K562 (cell line): ENCODE measurements around the gene COL23A1. TPM values are rescaled to one million over a fixed set of nuclear protein-coding genes. Genes with fewer than 3 reads are reported as not detected.

Source experiments
- ATAC-seq: fragments of 200-7000 bp; cut with Tn5 transposase; 3 replicates; pipeline ENCODE4 v1.9.1; 2020; ENCODE audit warnings: moderate library complexity
- BruUV-seq: library from RNA; stranded (reverse); fragments of 400-500 nt; replicated peaks from 2 replicates; lab custom pipeline; 2021; lab: Mats Ljungman, UMichigan
- CTCF ChIA-PET: fragments of 300-600 bp; formaldehyde crosslinking; extraction: SDS; loops from one replicate; lab custom pipeline; 2021; ENCODE audit warnings: low intra/inter-chr PET ratio; lab: Yijun Ruan, JAX
- POLR2A ChIA-PET: fragments of 300-600, 350-650 bp; sonication (Branson Sonifier 250); formaldehyde crosslinking; extraction: SDS; loops from one replicate; lab custom pipeline; 2021; ENCODE audit warnings: antibody characterized with exemption, inconsistent platforms; lab: Yijun Ruan, JAX
- DNase-seq, 4 experiments: peaks; one replicate each; pipeline versions ENCODE4 v3.0.0 to v3.0.0-alpha.2; 2011 to 2018; ENCODE audit warnings: low spot score in 3 of 4, mixed read lengths in 3 of 4; ENCODE audit errors: extremely low read depth in 1 of 4
- FAIRE-seq: peaks from 2 replicates; lab custom pipeline; 2011; peaks lifted over from hg19 to GRCh38; lab: Jason Lieb, UNC
- H2AFZ ChIP-seq: 2 replicates; pipeline ENCODE4 v1.6.0; 2011; ENCODE audit warnings: low read depth, low read length, control low read depth, inconsistent platforms
- H3K27ac ChIP-seq: fragments of 200-600 bp; 3 replicates; pipeline ENCODE4 v1.8.0; 2011; ENCODE audit warnings: low read depth, mild to moderate bottlenecking, control low read depth, inconsistent platforms, low read length, moderate library complexity, mixed read lengths; ENCODE audit errors: extremely low read depth
- H3K27me3 ChIP-seq, 2 experiments: fragments of 300-600 bp in 1 of 2; 2 replicates in 1 of 2; 3 replicates in 1 of 2; pipeline versions ENCODE4 v1.6.0 to v1.8.0; 2011; ENCODE audit warnings: inconsistent platforms in 2 of 2, low read length in 2 of 2, mild to moderate bottlenecking in 1 of 2, mixed read lengths in 1 of 2, moderate library complexity in 1 of 2; ENCODE audit not compliant: control insufficient read depth in 2 of 2, insufficient read depth in 2 of 2
- H3K36me3 ChIP-seq: fragments of 300-600 bp; 3 replicates; pipeline ENCODE4 v1.8.0; 2011; ENCODE audit warnings: mild to moderate bottlenecking, low read length, inconsistent platforms; ENCODE audit not compliant: control insufficient read depth, insufficient read depth
- H3K4me1 ChIP-seq, 2 experiments: fragments of 200-600 bp in 1 of 2; replicated peaks in 1 of 2; 2 replicates in 1 of 2; 3 replicates in 1 of 2; pipeline versions ENCODE4 v1.5.1 to v1.8.0; 2011; ENCODE audit warnings: inconsistent platforms in 2 of 2, low read length in 2 of 2, mild to moderate bottlenecking in 1 of 2, mixed read lengths in 1 of 2, moderate library complexity in 1 of 2; ENCODE audit not compliant: control insufficient read depth in 2 of 2, insufficient read depth in 2 of 2
- H3K4me2 ChIP-seq: 2 replicates; pipeline ENCODE4 v1.6.1; 2011; ENCODE audit warnings: low read length, control low read depth, inconsistent platforms, mixed read lengths; ENCODE audit not compliant: insufficient read depth
- H3K4me3 ChIP-seq: fragments of 200-600 bp; sonication (generic), shearing (Covaris generic); 2 replicates; pipeline ENCODE4 v1.5.1; 2016; ENCODE audit warnings: control low read depth, inconsistent platforms
- H3K79me2 ChIP-seq: fragments of 200-600 bp; 3 replicates; pipeline ENCODE4 v1.8.0; 2011; ENCODE audit warnings: low read length, inconsistent platforms; ENCODE audit not compliant: control insufficient read depth, insufficient read depth
- H3K9ac ChIP-seq, 2 experiments: 2 replicates each; pipeline versions ENCODE4 v1.6.0 to v1.6.1; 2011; ENCODE audit warnings: low read depth in 2 of 2, low read length in 2 of 2, control low read depth in 1 of 2, inconsistent platforms in 1 of 2, mild to moderate bottlenecking in 1 of 2, mixed read lengths in 1 of 2; ENCODE audit not compliant: insufficient read depth in 1 of 2
- H3K9me1 ChIP-seq: one replicate; pipeline ENCODE4 v1.6.0; 2011; ENCODE audit warnings: inconsistent platforms, mild to moderate bottlenecking, low read length, moderate library complexity; ENCODE audit not compliant: control insufficient read depth, insufficient read depth
- H3K9me3 ChIP-seq: replicated peaks from 2 replicates; pipeline ENCODE4 v1.5.1; 2011; ENCODE audit warnings: low read depth, low read length, inconsistent platforms; ENCODE audit not compliant: control insufficient read depth, insufficient read depth
- H4K20me1 ChIP-seq: replicated peaks from 2 replicates; pipeline ENCODE4 v1.6.1; 2011; ENCODE audit warnings: low read length, inconsistent platforms, mixed read lengths; ENCODE audit not compliant: control insufficient read depth, insufficient read depth
- CBFA2T2 ChIP-seq: fragments of 450-650 bp; conservative IDR thresholded peaks from 2 replicates; pipeline ENCODE4 v1.6.1; 2017; ENCODE audit warnings: mild to moderate bottlenecking
- E2F3 ChIP-seq: fragments of 250-450 bp; sonication (Bioruptor Pico); IDR thresholded peaks from 2 replicates; pipeline ENCODE4 v1.4.0; 2020; ENCODE audit warnings: mild to moderate bottlenecking
- GTF2A2 ChIP-seq: IDR thresholded peaks from 2 replicates; pipeline ENCODE4 v1.6.1; 2016; ENCODE audit warnings: mild to moderate bottlenecking, missing genetic modification characterization, missing compliant biosample characterization
- MAFG ChIP-seq: fragments of 450-650 bp; conservative IDR thresholded peaks from 2 replicates; pipeline ENCODE4 v1.6.1; 2016; ENCODE audit warnings: missing genetic modification characterization, missing compliant biosample characterization
- MIER1 ChIP-seq: fragments of 450-650 bp; IDR thresholded peaks from 2 replicates; pipeline ENCODE4 v1.6.1; 2016; ENCODE audit warnings: antibody characterized with exemption, mild to moderate bottlenecking, low read depth
- RBM39 ChIP-seq: fragments of 200-400 bp; formaldehyde crosslinking; optimal IDR thresholded peaks from 2 replicates; pipeline ENCODE3; 2018; ENCODE audit warnings: low read depth, low read length
- RNF219 ChIP-seq: fragments of 250-450 bp; sonication (Bioruptor Pico); IDR thresholded peaks from 2 replicates; pipeline ENCODE4 v1.5.0; 2022; ENCODE audit warnings: mild to moderate bottlenecking
- TFE3 ChIP-seq: fragments of 450-650 bp; formaldehyde crosslinking; IDR thresholded peaks from 2 replicates; pipeline ENCODE4 v1.4.0; 2020; ENCODE audit warnings: mild to moderate bottlenecking, mixed read lengths
- ZBTB33 ChIP-seq: sonication (generic); formaldehyde crosslinking; IDR thresholded peaks from 2 replicates; pipeline ENCODE4 v1.8.1; 2023; ENCODE audit warnings: mild to moderate bottlenecking, missing genetic modification reagents
- ZC3H11A ChIP-seq: IDR thresholded peaks from 2 replicates; pipeline ENCODE4 v1.6.1; 2012; ENCODE audit warnings: low read depth, low read length, improper control_type of control experiment
- ZNF3 ChIP-seq: fragments of 250-450 bp; sonication (Bioruptor Pico); IDR thresholded peaks from 2 replicates; pipeline ENCODE4 v1.5.0; 2021; ENCODE audit warnings: mild to moderate bottlenecking, moderate library complexity
- ZNF431 ChIP-seq: sonication (generic); formaldehyde crosslinking; IDR thresholded peaks from 2 replicates; pipeline ENCODE4 v1.8.0; 2022; ENCODE audit warnings: mild to moderate bottlenecking, missing genetic modification reagents
- ZNF77 ChIP-seq: fragments of 250-450 bp; sonication (Bioruptor Pico); IDR thresholded peaks from 2 replicates; pipeline ENCODE4 v1.5.0; 2020
- WGBS: fragments of 100-300 bp; shearing (Covaris generic); methylation state at CpG from one replicate; pipeline ENCODE4 v1.1.6; 2016; ENCODE audit warnings: low coverage, mixed read lengths; ENCODE audit not compliant: insufficient coverage; ENCODE audit errors: missing lambda C conversion rate; 5-methylcytosine and 5-hydroxymethylcytosine counted together
- in situ Hi-C: fragments of 300-500 bp; cut with MboI; formaldehyde crosslinking; loops from 4 replicates; pipeline ENCODE4 v1.15.0; 2018; ENCODE audit warnings: inconsistent platforms, mixed read lengths
- intact Hi-C: fragments of 100-400 bp; cut with micrococcal nuclease; formaldehyde crosslinking; loops from 2 replicates; pipeline ENCODE4 v1.14.2; 2022
- polyA plus RNA-seq, 8 experiments: library from polyadenylated mRNA; depleted of rRNA in 4 of 8; stranded (reverse) in 5 of 8; unstranded in 3 of 8; fragments of >200 nt; fragmentation: Nextera tagmentation in 2 of 8; fragmentation: Illumina TruSeq in 1 of 8; extraction: Ambion mirVana in 2 of 8; extraction: Trizol in 1 of 8; gene quantifications; 2 replicates each; pipeline versions ENCODE4 v1.2.1 to v1.2.3, GENCODE V29; 2011 to 2014; ENCODE audit warnings: inconsistent platforms in 1 of 8, missing spikeins in 1 of 8
- total RNA-seq, 7 experiments: library from RNA; depleted of rRNA in 6 of 7; stranded (reverse); fragments of >200 nt in 6 of 7; fragmentation: Illumina TruSeq in 2 of 7; extraction: Trizol in 2 of 7; gene quantifications; 2 replicates each; pipeline versions ENCODE4 v1.2.1 to v1.2.3, GENCODE V29; 2011 to 2021; ENCODE audit warnings: low replicate concordance in 1 of 7
- TF ChIP-seq, protein P1 (sequence below): fragments of 450-650 bp; IDR thresholded peaks from 2 replicates; pipeline ENCODE4 v1.6.1; 2016; ENCODE audit warnings: antibody characterized with exemption
- TF ChIP-seq, protein P2 (sequence below): fragments of 200-800 bp; sonication (Bioruptor generic); IDR thresholded peaks from 2 replicates; pipeline ENCODE4 v1.6.1; 2017; ENCODE audit warnings: missing genetic modification characterization, missing compliant biosample characterization

Gene COL23A1
- total and polyA plus RNA-seq, 9 of the 15 experiments (the other 6 are each of a cell fraction or from before 2014, with no cell fraction given) = 0.09 TPM; not detected in 8

DNA sequence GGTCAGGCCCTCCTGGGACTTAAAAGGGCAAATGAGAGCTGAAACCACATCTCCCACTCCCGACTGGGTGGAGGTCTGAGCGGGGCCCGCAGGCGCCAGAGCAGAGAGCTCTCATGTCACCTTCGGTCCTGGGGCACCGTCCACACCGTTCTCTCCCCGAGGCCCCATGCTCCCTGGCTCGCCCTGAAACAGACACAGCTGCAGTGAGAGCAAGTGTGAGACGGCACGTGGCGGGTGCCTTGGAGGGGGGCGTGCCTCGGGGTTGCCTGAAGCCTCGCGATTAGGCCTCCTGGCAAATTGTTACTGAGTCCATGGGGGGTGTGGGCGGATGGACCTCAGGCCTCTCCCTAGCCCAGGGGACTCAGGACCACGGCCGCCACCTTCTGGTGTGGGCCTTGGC, 333.4 kb downstream of the COL23A1 start:
- no peaks in the 10 kb centered on the region for H4K20me1 ChIP-seq
- no peak overlapping the region for H2AFZ ChIP-seq
- ChIA-PET CTCF (no interaction called here), POLR2A (interaction anchor here (0.7 kb wide), 2 partner anchors 9 to 32 kb away, joined by 3 to 5 read pairs; no protein-coding TSS in a partner anchor)
- no peak overlapping the region for H3K4me3 ChIP-seq
- H3K79me2 ChIP-seq = no peaks in the 10 kb centered on the region
- WGBS = 8% methylated on average over 17 of the region's 19 CpGs
- ATAC-seq = peak; percentile 65
- peak; percentile 30 to 50 (median 40) for DNase-seq
- no peaks in the 10 kb centered on the region for H3K36me3 ChIP-seq
- in situ Hi-C loops = no loop called here
- H3K4me2 ChIP-seq = no peak overlapping the region
- peaks cover 2 to 61% of the 10 kb centered on the region in 2 experiments; a peak in 3 of 5 replicates for H3K27me3 ChIP-seq
- H3K4me1 ChIP-seq = peaks cover 0 to 20% of the 10 kb centered on the region in 2 experiments; a peak in 2 of 5 replicates
- H3K9me1 ChIP-seq = no peaks in the 10 kb centered on the region
- no peak for FAIRE-seq
- intact Hi-C loops = no loop called here
- no peaks in the 10 kb centered on the region for H3K9me3 ChIP-seq
- peak overlapping the region in 1 of 2 experiments; percentile 10; a peak in 1 of 4 replicates for H3K9ac ChIP-seq
- no TSS peak for BruUV-seq
- no peak overlapping the region for H3K27ac ChIP-seq
- TF ChIP-seq RNF219 (CRISPR knock-in tag) (no peak), MAFG (tag) (no peak), MIER1 (no peak), ZNF431 (CRISPR knock-in tag) (no peak), CBFA2T2 (no peak), RBM39 (no peak), ZC3H11A (no peak), E2F3 (no peak), ZBTB33 (CRISPR knock-in tag) (no peak), GTF2A2 (tag) (no peak), ZNF3 (CRISPR knock-in tag) (no peak), ZNF77 (CRISPR knock-in tag) (no peak), TFE3 (no peak)
- TF ChIP-seq, protein P1, sequence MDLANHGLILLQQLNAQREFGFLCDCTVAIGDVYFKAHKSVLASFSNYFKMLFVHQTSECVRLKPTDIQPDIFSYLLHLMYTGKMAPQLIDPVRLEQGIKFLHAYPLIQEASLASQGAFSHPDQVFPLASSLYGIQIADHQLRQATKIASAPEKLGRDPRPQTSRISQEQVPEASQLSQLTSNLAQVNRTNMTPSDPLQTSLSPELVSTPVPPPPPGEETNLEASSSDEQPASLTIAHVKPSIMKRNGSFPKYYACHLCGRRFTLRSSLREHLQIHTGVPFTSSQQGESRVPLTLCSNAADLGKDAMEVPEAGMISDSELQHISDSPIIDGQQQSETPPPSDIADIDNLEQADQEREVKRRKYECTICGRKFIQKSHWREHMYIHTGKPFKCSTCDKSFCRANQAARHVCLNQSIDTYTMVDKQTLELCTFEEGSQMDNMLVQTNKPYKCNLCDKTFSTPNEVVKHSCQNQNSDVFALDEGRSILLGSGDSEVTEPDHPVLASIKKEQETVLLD = no peak
- TF ChIP-seq, protein P2, sequence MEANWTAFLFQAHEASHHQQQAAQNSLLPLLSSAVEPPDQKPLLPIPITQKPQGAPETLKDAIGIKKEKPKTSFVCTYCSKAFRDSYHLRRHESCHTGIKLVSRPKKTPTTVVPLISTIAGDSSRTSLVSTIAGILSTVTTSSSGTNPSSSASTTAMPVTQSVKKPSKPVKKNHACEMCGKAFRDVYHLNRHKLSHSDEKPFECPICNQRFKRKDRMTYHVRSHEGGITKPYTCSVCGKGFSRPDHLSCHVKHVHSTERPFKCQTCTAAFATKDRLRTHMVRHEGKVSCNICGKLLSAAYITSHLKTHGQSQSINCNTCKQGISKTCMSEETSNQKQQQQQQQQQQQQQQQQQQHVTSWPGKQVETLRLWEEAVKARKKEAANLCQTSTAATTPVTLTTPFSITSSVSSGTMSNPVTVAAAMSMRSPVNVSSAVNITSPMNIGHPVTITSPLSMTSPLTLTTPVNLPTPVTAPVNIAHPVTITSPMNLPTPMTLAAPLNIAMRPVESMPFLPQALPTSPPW (CRISPR knock-in tag) = no peak
